Stimulated activated CD8-positive, alpha-beta memory T cell treated with anti-CD3 and anti-CD28 coated beads, Interleukin-7, amount 100 ng/mL, for 4 hours (primary cell): Measurements from ENCODE around the gene CTSD.
"Not testable (repeated sequence)": the region's sequence is repeated elsewhere in the genome, so short reads cannot be mapped to it uniquely, and the experiment has no call there.

Experiments used
- DNase-seq, 2 donors: peaks; one replicate each; pipeline ENCODE4 v3.0.0-alpha.2; 2020; ENCODE audit warnings: low read depth in 2 of 2

The CTSD gene

GRCh38 chr11:1770061-1770460 is 6.3 kb upstream of the CTSD start:
- DNase-seq = no peak

DNA sequence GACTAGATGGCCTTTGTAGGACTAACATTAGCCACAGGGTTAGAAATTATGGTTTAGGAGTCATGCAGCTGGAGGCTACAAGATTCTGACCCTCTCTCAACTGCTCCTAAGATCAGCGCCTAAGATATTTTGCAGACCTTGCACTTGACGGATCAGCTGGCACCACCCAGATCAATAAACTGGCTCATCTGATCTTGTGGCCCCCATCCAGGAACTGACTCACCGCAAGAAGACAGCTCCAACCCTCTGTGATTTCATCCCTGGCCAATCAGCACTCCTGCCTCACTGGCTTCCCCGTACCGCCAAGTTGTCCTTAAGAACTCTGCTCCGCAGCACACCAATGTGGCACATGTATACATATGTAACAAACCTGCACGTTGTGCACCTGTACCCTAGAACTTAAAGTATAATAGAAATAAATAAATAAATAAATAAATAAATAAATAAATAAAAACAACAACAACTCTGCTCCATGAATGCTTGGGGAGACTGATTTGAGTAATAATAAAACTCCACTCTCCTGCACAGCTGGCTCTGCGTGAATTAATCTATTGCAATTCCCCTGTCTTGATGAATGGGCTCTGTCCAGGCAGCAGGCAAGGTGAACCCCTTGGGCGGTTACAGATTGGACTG is 5.7 kb upstream of the CTSD start:
- not testable (repeated sequence) for DNase-seq

GRCh38 chr11:1768141-1768469 is 4.4 kb upstream of the CTSD start:
- no peak for DNase-seq

DNA sequence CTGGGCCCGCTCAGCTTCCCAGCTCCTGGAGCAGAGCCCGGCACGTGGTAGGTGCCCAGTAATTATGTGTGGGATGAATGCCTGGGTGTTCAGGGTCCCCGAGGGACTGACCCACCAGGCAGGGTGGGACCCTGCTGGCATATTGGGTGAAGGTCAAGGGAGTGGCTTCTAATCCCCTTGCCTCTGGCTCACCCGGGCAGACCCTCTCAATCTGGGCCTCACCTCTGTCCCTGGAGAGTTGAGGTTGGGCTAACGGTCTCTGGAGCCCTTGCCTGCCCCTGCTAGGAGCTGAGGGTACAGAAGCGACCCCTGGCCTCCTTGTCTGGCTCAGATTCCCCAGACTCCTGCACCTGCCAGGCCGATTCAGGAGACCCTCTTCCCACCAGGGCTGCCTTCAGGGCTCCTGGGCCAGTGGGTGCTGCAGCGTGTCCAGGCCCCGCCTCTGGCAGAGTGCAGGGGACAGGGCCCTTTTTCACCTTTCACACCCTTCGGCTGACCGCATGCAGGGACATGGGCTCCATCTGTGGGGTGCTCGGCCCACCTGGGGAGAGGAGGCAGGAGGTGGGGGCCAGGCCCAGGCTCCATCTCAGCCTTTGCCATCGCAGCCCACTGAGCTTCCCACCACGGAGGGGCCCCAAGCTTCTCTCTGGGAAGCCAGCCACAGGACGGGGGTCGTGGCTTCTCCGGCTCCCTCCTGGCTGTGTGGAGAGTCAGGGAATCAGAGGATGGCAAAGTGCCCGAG is 3.8 kb upstream of the CTSD start:
- DNase-seq = no peak

GRCh38 chr11:1766719-1767398 is 3.1 kb upstream of the CTSD start:
- no peak for DNase-seq

DNA sequence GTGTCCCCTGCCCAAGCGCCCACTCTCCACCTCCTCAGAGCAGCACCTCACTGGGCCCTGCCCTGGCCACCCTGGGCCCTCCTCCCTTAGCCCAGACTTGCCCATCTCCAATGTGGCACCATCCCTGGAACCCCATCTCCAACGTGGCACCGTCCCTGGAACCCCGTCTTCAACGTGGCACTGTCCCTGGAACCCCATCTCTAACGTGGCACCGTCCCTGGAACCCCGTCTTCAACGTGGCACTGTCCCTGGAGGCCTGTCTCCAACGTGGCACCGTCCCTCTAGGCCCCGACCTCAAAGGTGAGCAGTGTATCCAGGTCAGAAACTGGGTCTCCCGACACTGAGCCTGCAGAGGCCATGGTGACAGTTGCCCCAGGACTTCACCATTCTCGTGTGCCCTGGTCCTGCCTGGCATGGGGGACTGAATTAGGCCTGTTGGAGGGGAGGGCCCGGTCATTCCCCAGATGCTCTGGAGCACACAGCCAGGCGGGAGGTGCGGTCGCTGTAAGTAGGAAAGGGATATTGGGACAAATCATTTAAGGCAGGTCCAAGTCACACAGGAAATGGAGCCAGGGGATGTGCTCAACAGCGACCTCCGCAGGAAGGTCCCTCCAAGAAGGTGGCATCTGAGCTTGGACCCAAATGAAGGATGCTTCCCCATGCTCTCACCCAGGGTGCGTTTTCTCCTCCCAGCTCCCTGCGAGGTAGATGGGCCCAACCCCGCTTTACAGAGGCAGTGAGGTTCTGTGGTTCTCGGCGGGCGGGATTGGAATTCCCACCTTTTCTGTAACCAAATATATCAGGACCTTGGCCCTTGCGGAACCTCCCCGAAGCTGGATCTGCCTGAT is 2.4 kb upstream of the CTSD start:
- DNase-seq = no peak

DNA sequence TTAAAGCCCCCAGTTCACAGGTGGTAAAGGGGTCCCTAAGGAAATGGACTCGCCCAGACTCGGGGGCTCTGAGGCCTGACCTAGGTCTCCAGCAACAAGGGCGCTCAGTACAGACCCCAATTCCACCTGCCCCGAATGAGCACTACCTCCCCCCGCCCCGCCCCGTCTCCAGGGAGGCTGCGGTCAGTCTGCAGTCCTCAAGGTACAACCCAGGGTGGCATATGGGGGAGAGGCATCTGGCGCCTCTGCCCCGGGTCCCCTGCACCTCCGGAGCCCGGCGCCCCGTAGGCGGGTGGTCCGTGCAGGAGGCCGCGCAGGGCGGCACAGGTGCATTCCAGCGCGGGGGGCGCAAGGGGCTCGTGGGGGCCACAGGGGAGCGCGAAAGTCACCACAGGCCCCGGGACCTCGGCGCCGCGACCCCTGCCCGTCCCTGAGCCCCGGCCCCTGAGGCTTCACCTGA is 361 bp downstream of the CTSD start:
- DNase-seq = no peak

DNA sequence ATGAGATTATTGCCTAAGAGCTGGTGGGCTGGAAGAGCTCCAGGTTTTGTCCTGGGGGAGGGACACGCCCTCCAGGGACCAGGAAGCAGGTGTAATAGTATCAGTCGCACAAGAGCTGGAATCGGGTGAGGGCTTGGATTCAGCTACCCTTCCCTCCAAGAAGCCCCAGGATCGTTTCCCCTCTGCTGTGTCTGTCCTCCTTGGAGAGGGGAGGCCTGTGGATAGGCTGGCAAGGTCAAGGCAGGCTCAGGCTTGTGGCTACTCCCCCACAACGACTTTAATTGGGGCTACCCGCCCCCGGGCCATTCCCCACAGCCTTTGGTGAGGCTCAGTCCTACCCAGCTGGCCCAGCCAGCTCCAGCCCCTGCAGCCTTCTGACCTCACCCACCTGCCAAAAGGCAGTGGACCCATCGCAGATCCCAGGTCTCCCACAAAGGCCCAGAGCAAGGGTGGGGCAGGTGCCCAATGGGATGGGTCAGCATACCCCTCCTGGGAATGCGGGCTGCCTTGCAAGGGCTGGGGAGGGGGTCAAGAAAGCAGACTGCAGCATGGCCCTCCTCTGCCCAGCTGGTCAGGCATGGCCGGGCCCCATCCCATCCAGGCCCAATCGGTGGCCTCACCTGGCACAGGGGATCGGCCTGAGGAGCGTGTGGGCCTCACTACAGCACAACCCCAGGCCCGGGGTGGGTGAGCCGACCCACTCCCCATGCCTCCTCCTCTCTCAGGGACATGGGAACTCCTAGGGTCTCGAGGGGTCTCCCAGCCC is 1.0 kb downstream of the CTSD start:
- no peak for DNase-seq

DNA sequence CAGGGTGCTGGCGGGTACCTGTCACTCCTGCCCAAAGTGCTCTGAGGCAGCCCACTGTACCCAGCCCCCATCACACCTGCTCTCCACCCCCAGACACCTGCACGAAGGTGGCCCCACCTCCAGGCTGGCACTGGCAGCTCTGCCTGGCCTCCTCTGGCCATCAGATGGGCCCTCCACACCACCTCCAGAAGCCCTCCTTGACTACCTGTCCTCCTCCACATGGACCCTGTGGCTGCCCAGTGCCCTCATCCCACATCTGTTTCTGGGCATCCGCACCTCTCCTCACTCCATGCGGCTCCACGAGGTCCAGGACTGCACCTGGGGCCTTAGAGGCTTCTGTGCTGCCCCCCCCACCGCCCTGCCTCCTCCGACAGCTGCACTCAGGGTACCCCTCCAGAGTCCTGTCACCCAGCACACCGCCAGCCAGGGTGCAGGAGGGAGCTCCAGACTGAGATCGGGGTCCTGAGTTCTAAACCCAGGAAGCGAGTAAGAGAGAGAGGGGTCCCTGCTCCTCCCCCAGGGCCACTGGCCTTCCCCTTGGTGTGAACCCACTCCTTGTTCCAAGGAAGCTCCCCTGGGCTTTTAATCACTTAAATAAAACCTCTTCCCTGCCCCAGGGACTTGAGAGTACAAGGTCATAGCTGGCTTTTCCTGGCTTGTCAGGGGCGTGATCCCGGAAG is 1.7 kb downstream of the CTSD start:
- no peak for DNase-seq

GRCh38 chr11:1761110-1761856 is 2.4 kb downstream of the CTSD start:
- DNase-seq = no peak

GRCh38 chr11:1760351-1761109 is 3.2 kb downstream of the CTSD start:
- DNase-seq = no peak

DNA sequence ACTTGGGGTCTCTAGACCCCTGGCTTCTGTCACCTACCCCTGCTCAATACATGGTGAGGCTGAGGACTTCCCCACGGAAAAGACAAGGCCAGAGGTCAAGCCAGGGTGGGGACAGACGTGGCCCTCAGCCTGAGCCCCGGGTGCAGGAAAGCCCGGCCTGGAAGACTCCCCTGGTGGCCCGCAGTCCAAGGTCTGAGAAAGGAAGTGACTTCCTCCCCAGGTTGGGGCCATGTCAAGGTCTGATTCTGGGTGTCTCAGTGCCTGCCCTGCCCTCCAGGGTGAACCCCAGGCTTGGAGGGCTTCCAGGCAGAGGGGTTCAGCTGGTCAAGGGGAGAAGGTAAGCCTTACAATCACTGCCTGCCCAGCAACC is 3.9 kb downstream of the CTSD start:
- DNase-seq = no peak

- no peak for DNase-seq
These were observed 4.4 kb downstream of the CTSD start for GRCh38 chr11:1759151-1759850.

DNA sequence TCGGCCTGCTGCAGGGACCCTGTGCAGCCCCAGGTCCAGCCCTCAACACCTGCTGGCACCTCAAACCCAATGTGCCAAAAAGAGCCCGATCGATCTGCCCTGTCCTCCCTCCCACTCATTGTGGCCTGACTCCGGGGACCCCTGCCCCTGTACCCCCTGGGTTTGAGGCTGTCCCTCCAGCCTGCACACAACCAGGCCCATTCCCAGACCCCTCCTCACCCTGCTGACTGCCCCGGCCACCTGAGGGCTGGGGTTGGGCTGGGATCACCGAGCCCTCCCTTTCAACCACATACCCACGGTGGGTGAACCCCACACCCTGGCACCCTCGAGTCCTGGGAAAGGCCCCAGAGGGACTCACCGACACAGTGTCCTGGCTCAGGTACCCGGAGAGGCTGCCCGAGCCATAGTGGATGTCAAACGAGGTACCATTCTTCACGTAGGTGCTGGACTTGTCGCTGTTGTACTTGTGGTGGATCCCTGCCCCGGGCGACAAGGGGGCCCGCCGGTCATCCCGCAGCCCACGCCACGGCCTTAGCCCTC is 5.0 kb downstream of the CTSD start:
- DNase-seq = no peak

DNA sequence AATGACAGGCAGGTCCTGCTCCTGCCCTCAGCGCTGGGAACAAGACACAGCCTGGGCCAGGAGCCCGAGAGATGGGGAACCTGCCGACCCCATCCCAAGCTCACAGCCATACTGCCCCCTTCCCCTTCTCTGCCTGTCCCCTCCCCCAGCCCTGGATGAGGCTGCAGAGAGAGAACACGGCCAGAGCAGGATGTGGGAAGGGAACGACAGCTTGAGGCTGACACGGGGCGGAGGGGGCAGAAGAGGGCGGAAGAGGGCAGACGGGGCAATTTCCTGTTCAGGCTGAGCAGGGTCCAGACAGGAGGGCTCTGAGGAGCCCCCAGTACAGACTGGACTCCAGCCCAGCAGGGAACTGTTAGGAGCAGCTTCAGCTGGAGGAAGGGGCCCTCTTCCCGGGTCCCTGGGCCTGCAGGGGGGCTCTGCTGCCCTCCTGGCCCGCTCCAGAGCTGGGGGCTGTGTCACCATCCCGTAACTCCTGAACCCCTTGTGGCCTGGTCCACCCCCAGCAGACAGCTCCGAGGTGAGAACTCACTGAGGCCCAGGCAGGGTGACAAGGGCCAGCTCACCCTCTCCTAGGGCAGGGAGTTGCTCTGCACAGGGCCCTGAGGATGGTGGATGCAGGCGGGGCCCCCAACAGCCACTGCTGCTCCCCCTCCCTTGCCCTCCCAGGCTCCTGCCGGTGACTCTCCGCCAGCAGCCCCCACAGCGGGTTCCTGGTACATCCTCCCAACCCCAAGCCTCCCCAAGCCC is 5.7 kb downstream of the CTSD start:
- DNase-seq = peak; percentile 41 to 50

GRCh38 chr11:1756791-1757771 is 6.6 kb downstream of the CTSD start:
- DNase-seq = no peak
